Measurements from ENCODE around the gene PKN2.
A peak's percentile ranks its signal among the peaks of the same experiment; 100 is the strongest.

- TF ChIP-seq CTCF (conservative IDR thresholded peaks at IDR 0.05 in 1 of 2, IDR thresholded peaks at IDR 0.05 in 1 of 2; ENCODE audit: extremely low read depth in 1 of 2, insufficient read depth in 1 of 2, low read depth in 1 of 2, low read length in 2 of 2) (peak; percentile 53), EZH2 (IDR thresholded peaks at IDR 0.05; ENCODE audit: borderline replicate concordance, low read length) (no peak)
Observed at GRCh38 chr1:88655685-88656299, 28.3 kb upstream of the PKN2 start.
